Keratinocyte (primary cell): ENCODE data around the gene ZBTB20. TPM values are rescaled to one million over a fixed set of nuclear protein-coding genes. Genes with fewer than 3 reads are reported as not detected.

ENCODE experiments used
- DNase-seq: peaks from one replicate; pipeline ENCODE4 v3.0.0-alpha.2; 2011; ENCODE audit warnings: low read depth, missing footprints, low spot score
- FAIRE-seq: peaks from 2 replicates; lab custom pipeline; 2011; peaks lifted over from hg19 to GRCh38; lab: Jason Lieb, UNC
- H2AFZ ChIP-seq: 2 replicates; pipeline ENCODE4 v1.6.0; 2012; ENCODE audit warnings: low read length, control low read depth, inconsistent platforms; ENCODE audit not compliant: control insufficient read depth
- H3K27ac ChIP-seq: 2 replicates; pipeline ENCODE4 v1.5.1; 2011; ENCODE audit warnings: low read length; ENCODE audit not compliant: control insufficient read depth, insufficient read depth
- H3K27me3 ChIP-seq: 3 replicates; pipeline ENCODE4 v1.6.0; 2011; ENCODE audit warnings: low read length; ENCODE audit not compliant: control insufficient read depth, insufficient read depth; ENCODE audit errors: extremely low read depth
- H3K36me3 ChIP-seq, 2 experiments: 2 replicates in 1 of 2; 3 replicates in 1 of 2; pipeline ENCODE4 v1.5.1; 2011; ENCODE audit warnings: low read length in 2 of 2, mild to moderate bottlenecking in 1 of 2; ENCODE audit not compliant: control insufficient read depth in 2 of 2, insufficient read depth in 2 of 2; ENCODE audit errors: extremely low read depth in 1 of 2
- H3K4me1 ChIP-seq: 3 replicates; pipeline ENCODE4 v1.5.1; 2011; ENCODE audit warnings: low read length; ENCODE audit not compliant: control insufficient read depth, insufficient read depth; ENCODE audit errors: extremely low read depth
- H3K4me2 ChIP-seq: 3 replicates; pipeline ENCODE4 v1.6.0; 2011; ENCODE audit warnings: low read depth, low read length; ENCODE audit not compliant: control insufficient read depth, insufficient read depth; ENCODE audit errors: extremely low read depth
- H3K4me3 ChIP-seq, 3 experiments: fragments of 200-600 bp in 1 of 3; sonication (generic) in 1 of 3; 2 replicates in 2 of 3; 3 replicates in 1 of 3; pipeline ENCODE4 v1.5.1; 2011 to 2016; ENCODE audit warnings: low read length in 3 of 3, mild to moderate bottlenecking in 3 of 3, control low read depth in 2 of 3, inconsistent platforms in 1 of 3, low read depth in 1 of 3, mixed read lengths in 1 of 3, mixed run types in 1 of 3, moderate library complexity in 1 of 3; ENCODE audit not compliant: control insufficient read depth in 2 of 3, insufficient read depth in 2 of 3; ENCODE audit errors: extremely low read depth in 1 of 3
- H3K79me2 ChIP-seq: 2 replicates; pipeline ENCODE4 v1.6.0; 2012; ENCODE audit warnings: low read length; ENCODE audit not compliant: control insufficient read depth, insufficient read depth
- H3K9ac ChIP-seq: 3 replicates; pipeline ENCODE4 v1.6.0; 2011; ENCODE audit warnings: low read length; ENCODE audit not compliant: control insufficient read depth, insufficient read depth; ENCODE audit errors: extremely low read depth
- H3K9me1 ChIP-seq: 3 replicates; pipeline ENCODE4 v1.6.0; 2011; ENCODE audit warnings: low read length; ENCODE audit not compliant: control insufficient read depth, insufficient read depth; ENCODE audit errors: extremely low read depth
- H3K9me3 ChIP-seq: 2 replicates; pipeline ENCODE4 v1.5.1; 2012; ENCODE audit warnings: low read depth, low read length; ENCODE audit not compliant: control insufficient read depth
- H4K20me1 ChIP-seq: 3 replicates; pipeline ENCODE4 v1.6.0; 2011; ENCODE audit warnings: low read length; ENCODE audit not compliant: control insufficient read depth, insufficient read depth; ENCODE audit errors: extremely low read depth
- CTCF ChIP-seq, 3 experiments: IDR thresholded peaks in 1 of 3; conservative IDR thresholded peaks in 1 of 3; optimal IDR thresholded peaks in 1 of 3; 2 replicates in 2 of 3; 3 replicates in 1 of 3; pipeline versions ENCODE3 to v1.5.1; 2011; ENCODE audit warnings: low read length in 3 of 3, mild to moderate bottlenecking in 3 of 3, moderate library complexity in 2 of 3, control low read depth in 1 of 3, inconsistent platforms in 1 of 3; ENCODE audit not compliant: insufficient read depth in 2 of 3; ENCODE audit errors: extremely low read depth in 1 of 3
- EZH2 ChIP-seq: IDR thresholded peaks from one replicate; pipeline ENCODE4 v1.6.1; 2012; ENCODE audit warnings: inconsistent platforms, mild to moderate bottlenecking, low read length, moderate library complexity
- dilution Hi-C: fragments of 300-500 bp; cut with MboI; formaldehyde crosslinking; loops from one replicate; pipeline ENCODE4 v1.7.0; 2020; ENCODE audit warnings: low sequenced_read_pairs; ENCODE audit not compliant: extremely low pct_ligation_motif_present
- polyA plus RNA-seq, 5 experiments: library from polyadenylated mRNA; depleted of rRNA in 3 of 5; stranded (reverse) in 3 of 5; stranded (forward) in 1 of 5; unstranded in 1 of 5; fragments of >200 nt; gene quantifications; 1 replicate in 1 of 5; 2 replicates in 3 of 5; 3 replicates in 1 of 5; pipeline versions ENCODE4 v1.2.1 to v1.2.3, GENCODE V29; 2011 to 2012; ENCODE audit warnings: missing spikeins in 2 of 5, low read depth in 1 of 5, low replicate concordance in 1 of 5

ZBTB20 gene
- polyA plus RNA-seq, 1 donor (not counting 4 experiments of a cell fraction or from before 2014, with no cell fraction given), result 0.52 TPM

- Histone ChIP-seq H3K79me2 (no peaks in the 10 kb centered on the region), H3K4me2 (no peak overlapping the region), H4K20me1 (no peaks in the 10 kb centered on the region), H3K4me1 (no peaks in the 10 kb centered on the region), H3K9me1 (no peaks in the 10 kb centered on the region), H2AFZ (no peak overlapping the region), H3K4me3 (no peak overlapping the region), H3K9me3 (no peaks in the 10 kb centered on the region), H3K36me3 (no peaks in the 10 kb centered on the region), H3K27ac (no peak overlapping the region), H3K9ac (no peak overlapping the region), H3K27me3 (no peaks in the 10 kb centered on the region)
- no peak for FAIRE-seq
- TF ChIP-seq EZH2 (no peak), CTCF (optimal IDR thresholded peaks at IDR 0.05 in 1 of 3, IDR thresholded peaks at IDR 0.05 in 1 of 3, conservative IDR thresholded peaks at IDR 0.05 in 1 of 3; ENCODE audit: extremely low read depth in 1 of 3, insufficient read depth in 2 of 3, low read length in 3 of 3) (no peak)
- no peak for DNase-seq
- dilution Hi-C loops, result no loop called here
These were observed 127.2 kb downstream of the ZBTB20 start for GRCh38 chr3:115019900-115020299.

- Histone ChIP-seq H3K79me2 (no peaks in the 10 kb centered on the region), H3K4me3 (no peak overlapping the region), H2AFZ (no peak overlapping the region), H3K4me1 (no peaks in the 10 kb centered on the region), H3K4me2 (no peak overlapping the region), H4K20me1 (no peaks in the 10 kb centered on the region), H3K9me1 (no peaks in the 10 kb centered on the region), H3K27ac (no peak overlapping the region), H3K9me3 (no peaks in the 10 kb centered on the region), H3K27me3 (no peaks in the 10 kb centered on the region), H3K9ac (no peak overlapping the region), H3K36me3 (no peaks in the 10 kb centered on the region)
- dilution Hi-C loops, result no loop called here
- FAIRE-seq (no peak), DNase-seq (no peak)
- TF ChIP-seq CTCF (optimal IDR thresholded peaks at IDR 0.05 in 1 of 3, IDR thresholded peaks at IDR 0.05 in 1 of 3, conservative IDR thresholded peaks at IDR 0.05 in 1 of 3; ENCODE audit: extremely low read depth in 1 of 3, insufficient read depth in 2 of 3, low read length in 3 of 3), result no peak
- no peak for TF ChIP-seq EZH2
These were observed 128.4 kb downstream of the ZBTB20 start for GRCh38 chr3:115018694-115019093.
